H54 (cell line): ENCODE measurements around the gene MAFB.

Experiments used
- DNase-seq: peaks from one replicate; pipeline ENCODE4 v3.0.0; 2011; ENCODE audit warnings: low spot score, mixed read lengths; ENCODE audit not compliant: insufficient read length
- FAIRE-seq: peaks from 3 replicates; lab custom pipeline; 2011; peaks lifted over from hg19 to GRCh38; lab: Jason Lieb, UNC
- POLR2A ChIP-seq: IDR thresholded peaks from 2 replicates; pipeline ENCODE4 v1.6.1; 2011; ENCODE audit warnings: low read depth, mild to moderate bottlenecking, low read length

MAFB gene

DNA sequence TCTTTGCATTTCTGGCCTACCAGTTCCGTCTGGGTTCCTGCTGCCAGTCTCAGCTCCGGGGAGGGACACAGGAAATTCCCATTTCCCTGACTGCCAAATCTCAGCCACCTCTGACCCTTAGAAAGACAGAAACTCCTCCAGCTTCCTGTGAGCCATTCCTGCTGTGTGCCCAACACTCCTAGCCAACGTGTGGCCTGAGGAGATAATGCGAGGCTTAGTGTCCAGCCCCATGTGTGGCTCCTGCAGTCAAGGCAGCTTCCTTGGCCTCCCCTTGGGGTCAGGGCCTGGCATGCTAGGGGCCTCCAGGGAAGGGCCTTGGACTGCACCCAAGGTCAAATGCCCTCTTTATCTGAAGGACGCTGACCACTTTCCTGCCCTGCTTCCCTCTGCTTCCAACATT, 45.1 kb downstream of the MAFB start:
- DNase-seq = no peak
- TF ChIP-seq POLR2A = no peak
- FAIRE-seq = no peak

GRCh38 chr20:40641809-40642208, 47.2 kb downstream of the MAFB start:
- FAIRE-seq (no peak), DNase-seq (no peak)
- TF ChIP-seq POLR2A = no peak

GRCh38 chr20:40641202-40641601, 47.8 kb downstream of the MAFB start:
- no peak for FAIRE-seq
- TF ChIP-seq POLR2A = no peak
- DNase-seq = no peak

DNA sequence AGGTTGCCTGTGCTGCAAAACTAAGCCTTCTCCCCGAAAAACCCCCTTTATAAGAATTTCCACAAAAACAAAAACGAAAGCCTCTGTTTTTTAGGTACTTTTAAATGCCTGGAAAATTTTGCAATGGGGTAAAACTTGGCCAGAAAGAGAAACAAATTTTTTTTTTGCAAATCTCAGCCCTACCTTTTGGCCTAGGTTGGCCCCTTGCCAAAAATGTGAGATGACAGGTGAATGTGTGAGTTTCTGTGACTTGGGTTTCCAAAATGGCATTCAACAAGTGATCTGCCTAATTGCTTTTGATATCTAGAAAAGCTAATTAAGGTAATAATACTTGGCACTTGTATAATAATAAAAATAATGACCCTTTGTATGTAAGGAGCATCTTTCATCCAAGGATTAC, 48.4 kb downstream of the MAFB start:
- DNase-seq = no peak
- FAIRE-seq = no peak
- no peak for TF ChIP-seq POLR2A

DNA sequence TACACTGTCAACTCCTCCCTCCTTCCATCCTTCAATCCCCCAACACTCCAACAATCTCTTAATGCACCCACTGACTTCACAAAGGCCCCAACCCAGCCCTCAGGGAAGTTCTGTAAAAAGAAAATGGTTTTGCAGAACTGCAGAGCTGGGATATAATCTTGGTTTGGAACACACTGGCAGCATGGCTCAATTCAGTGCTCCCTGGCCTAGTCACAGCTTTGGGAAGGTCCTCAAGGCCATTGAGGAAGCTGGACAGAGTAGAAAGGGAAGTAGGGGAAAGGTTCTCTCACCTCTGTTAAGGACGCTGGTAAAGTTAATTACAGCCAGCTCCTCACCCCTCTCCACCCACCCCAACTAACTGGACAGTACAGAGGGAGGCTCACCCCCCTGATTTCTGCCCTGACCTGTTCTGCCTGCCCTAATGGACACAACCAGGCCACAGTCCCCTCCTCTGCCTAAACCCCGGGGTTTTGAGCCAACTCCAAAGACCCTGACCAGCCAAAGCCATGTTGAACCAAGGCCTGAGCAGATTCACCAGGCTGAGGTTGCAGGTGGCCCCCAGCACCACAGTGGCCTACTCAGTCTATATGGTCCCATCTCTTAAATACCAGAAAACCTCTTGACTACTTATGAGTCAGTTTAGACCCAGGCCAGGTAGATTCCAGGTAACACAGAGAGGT, 49.2 kb downstream of the MAFB start:
- TF ChIP-seq POLR2A = no peak
- DNase-seq (no peak), FAIRE-seq (no peak)

- FAIRE-seq (no peak), DNase-seq (no peak)
- TF ChIP-seq POLR2A = no peak
Observed at GRCh38 chr20:40639132-40639531, 49.9 kb downstream of the MAFB start.

DNA sequence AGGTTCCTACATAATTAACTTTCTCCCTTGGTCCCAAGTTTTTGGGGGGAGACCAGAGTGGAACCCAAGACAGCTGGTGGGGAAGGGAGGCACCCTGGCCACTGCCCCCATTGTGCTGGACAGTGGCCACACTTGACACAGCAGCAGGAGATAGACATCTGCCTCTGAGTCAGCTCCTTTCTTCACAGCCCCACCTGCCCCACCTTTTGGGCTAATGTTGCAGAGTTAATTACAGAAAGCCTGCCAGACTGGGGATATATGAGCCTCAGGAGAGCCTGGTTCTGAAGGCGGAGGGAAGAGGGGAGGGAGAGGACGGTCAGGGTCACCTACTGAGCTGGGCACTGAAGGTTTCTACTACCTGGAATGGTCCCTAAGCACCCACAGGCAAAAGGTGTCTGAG, 50.6 kb downstream of the MAFB start:
- FAIRE-seq = no peak
- DNase-seq = no peak
- no peak for TF ChIP-seq POLR2A

GRCh38 chr20:40637176-40637575, 51.9 kb downstream of the MAFB start:
- FAIRE-seq = no peak
- TF ChIP-seq POLR2A = no peak
- no peak for DNase-seq

- no peak for DNase-seq
- FAIRE-seq = no peak
Observed at GRCh38 chr20:40636486-40636885, 52.5 kb downstream of the MAFB start.

GRCh38 chr20:40635971-40636370, 53.1 kb downstream of the MAFB start:
- no peak for DNase-seq
- no peak for TF ChIP-seq POLR2A
- FAIRE-seq = no peak

More at GRCh38 chr20:40636486-40636885, 52.5 kb downstream of the MAFB start:
- TF ChIP-seq POLR2A = no peak
